A673 (cell line): ENCODE measurements around the gene IGFL3. TPM values are rescaled to one million over a fixed set of nuclear protein-coding genes. Genes with fewer than 3 reads are reported as not detected.

Experiments
- BruUV-seq: library from RNA; stranded (reverse); fragments of 400-500 nt; replicated peaks from 2 replicates; lab custom pipeline; 2021; lab: Mats Ljungman, UMichigan
- CTCF ChIA-PET: fragments of 300-600 bp; sonication (Branson Sonifier 250); formaldehyde crosslinking; loops from one replicate; lab custom pipeline; 2022; ENCODE audit warnings: antibody characterized with exemption; lab: Charles Lee
- POLR2A ChIA-PET: fragments of 300-600 bp; sonication (Branson Sonifier 250); formaldehyde crosslinking; loops from one replicate; lab custom pipeline; 2022; ENCODE audit warnings: antibody characterized with exemption; ENCODE audit not compliant: low non-redundant PET; lab: Charles Lee
- DNase-seq: peaks from one replicate; pipeline ENCODE4 v3.0.0-alpha.2; 2015; ENCODE audit warnings: low spot score
- H3K27ac ChIP-seq: fragments of 200-600 bp; sonication (generic); 2 replicates; pipeline ENCODE4 v1.5.1; 2016; ENCODE audit warnings: mixed run types, low read depth, mild to moderate bottlenecking, mixed read lengths, antibody characterized with exemption, low read length; ENCODE audit not compliant: poor library complexity, severe bottlenecking
- H3K27me3 ChIP-seq: fragments of 200-600 bp; sonication (generic); replicated peaks from 2 replicates; pipeline ENCODE4 v1.6.1; 2017; ENCODE audit warnings: mixed run types, low read depth, mild to moderate bottlenecking, mixed read lengths, antibody characterized with exemption, low read length; ENCODE audit not compliant: insufficient read depth, poor library complexity
- H3K36me3 ChIP-seq: fragments of 200-600 bp; sonication (generic); 2 replicates; pipeline ENCODE4 v1.6.1; 2016; ENCODE audit warnings: mixed run types, mild to moderate bottlenecking, mixed read lengths, antibody characterized with exemption, low read length; ENCODE audit not compliant: insufficient read depth, poor library complexity, severe bottlenecking
- H3K4me1 ChIP-seq: fragments of 200-600 bp; sonication (generic); 2 replicates; pipeline ENCODE4 v1.6.1; 2017; ENCODE audit warnings: mixed run types, mild to moderate bottlenecking, mixed read lengths, antibody characterized with exemption, low read length; ENCODE audit not compliant: insufficient read depth, poor library complexity, severe bottlenecking
- H3K4me3 ChIP-seq: fragments of 200-600 bp; sonication (generic); 2 replicates; pipeline ENCODE4 v1.5.1; 2016; ENCODE audit warnings: low read depth, mixed run types, mild to moderate bottlenecking, mixed read lengths, low read length; ENCODE audit not compliant: poor library complexity, severe bottlenecking
- H3K9me3 ChIP-seq: fragments of 200-600 bp; sonication (generic); 2 replicates; pipeline ENCODE4 v1.6.1; 2016; ENCODE audit warnings: mixed run types, low read depth, mild to moderate bottlenecking, mixed read lengths, antibody characterized with exemption, low read length; ENCODE audit not compliant: poor library complexity, severe bottlenecking
- CTCF ChIP-seq: fragments of 300-800, 200-600 bp; sonication (generic); conservative IDR thresholded peaks from 2 replicates; pipeline ENCODE4 v1.5.1; 2017; ENCODE audit warnings: low read depth, mild to moderate bottlenecking, antibody characterized with exemption, low read length, moderate library complexity, mixed read lengths
- EZH2 ChIP-seq: fragments of 200-600 bp; sonication (generic); IDR thresholded peaks from 2 replicates; pipeline ENCODE4 v1.6.1; 2017; ENCODE audit warnings: borderline replicate concordance, low read depth, mild to moderate bottlenecking, mixed read lengths, antibody characterized with exemption, low read length; ENCODE audit not compliant: poor library complexity, severe bottlenecking
- intact Hi-C: fragments of 100-400 bp; cut with micrococcal nuclease; formaldehyde crosslinking; loops from one replicate; pipeline ENCODE4 v1.10.0; 2022; ENCODE audit not compliant: unreplicated experiment
- total RNA-seq: library from RNA; stranded (reverse); gene quantifications from 2 replicates; pipeline ENCODE4 v1.2.3, GENCODE V29; 2021

IGFL3 gene
- total RNA-seq, 1 experiment from 2014 or later: not detected

GRCh38 chr19:46137915-46138473 lies 13.5 kb upstream of the IGFL3 start:
- no peaks in the 10 kb centered on the region for H3K27me3 ChIP-seq
- CTCF ChIA-PET: interaction anchor here (0.7 kb wide), 1 partner anchor 143 kb away, joined by 4 read pairs; no protein-coding TSS in a partner anchor
- no peaks in the 10 kb centered on the region for H3K9me3 ChIP-seq
- POLR2A ChIA-PET: no interaction called here
- no TSS peak for BruUV-seq
- no peak for DNase-seq
- H3K4me3 ChIP-seq: no peak overlapping the region
- intact Hi-C loops: no loop called here
- H3K27ac ChIP-seq: no peak overlapping the region
- TF ChIP-seq EZH2 (no peak), CTCF (no peak)
- H3K4me1 ChIP-seq: peaks cover 8% of the 10 kb centered on the region
- no peaks in the 10 kb centered on the region for H3K36me3 ChIP-seq

GRCh38 chr19:46134527-46134926 lies 10.0 kb upstream of the IGFL3 start:
- H3K9me3 ChIP-seq: no peaks in the 10 kb centered on the region
- no peaks in the 10 kb centered on the region for H3K27me3 ChIP-seq
- no peaks in the 10 kb centered on the region for H3K36me3 ChIP-seq
- DNase-seq: no peak
- no peak for TF ChIP-seq EZH2
- intact Hi-C loops: no loop called here
- H3K27ac ChIP-seq: peak overlapping the region; percentile 92
- peaks cover 23% of the 10 kb centered on the region for H3K4me1 ChIP-seq
- BruUV-seq: no TSS peak
- CTCF ChIA-PET: no interaction called here
- POLR2A ChIA-PET: no interaction called here
- no peak overlapping the region for H3K4me3 ChIP-seq

- POLR2A ChIA-PET: no interaction called here
- H3K4me1 ChIP-seq: peaks cover 23% of the 10 kb centered on the region
- H3K27ac ChIP-seq: peak overlapping the region; percentile 92
- TF ChIP-seq EZH2 (no peak), CTCF (no peak)
- intact Hi-C loops: no loop called here
- CTCF ChIA-PET: no interaction called here
- no peaks in the 10 kb centered on the region for H3K36me3 ChIP-seq
- H3K4me3 ChIP-seq: no peak overlapping the region
- no peaks in the 10 kb centered on the region for H3K27me3 ChIP-seq
- DNase-seq: no peak
- BruUV-seq: TSS peak; percentile 93
- H3K9me3 ChIP-seq: no peaks in the 10 kb centered on the region
Measured at GRCh38 chr19:46133777-46134241, 9.3 kb upstream of the IGFL3 start.
